Omental fat pad (tissue), 4 donors: ENCODE results near the gene NKX6-2. TPM values are rescaled to one million over a fixed set of nuclear protein-coding genes. Genes with fewer than 3 reads are reported as not detected.

Experiments used
- ATAC-seq: fragments of 150-250 bp; one replicate; pipeline ENCODE4 v1.9.1; 2016; ENCODE audit warnings: mild to moderate bottlenecking, moderate library complexity; ENCODE audit not compliant: low FRiP score
- DNase-seq: peaks from one replicate; pipeline ENCODE4 v3.0.0-alpha.2; 2019; ENCODE audit warnings: low spot score
- total RNA-seq, 4 donors: library from RNA; depleted of rRNA; stranded (reverse); fragments of >200 nt; gene quantifications; one replicate each; pipeline ENCODE4 v1.1.0, GENCODE V29; 2016
- TF ChIP-seq, protein P1 (sequence below), 3 donors: fragments of 450-650 bp; IDR thresholded peaks; one replicate each; pipeline ENCODE4 v1.5.1; 2016 to 2017; ENCODE audit warnings: antibody characterized with exemption in 3 of 3, mild to moderate bottlenecking in 3 of 3, moderate library complexity in 2 of 3

The NKX6-2 gene
- total RNA-seq, 4 donors from 2014 or later, result not detected

DNA sequence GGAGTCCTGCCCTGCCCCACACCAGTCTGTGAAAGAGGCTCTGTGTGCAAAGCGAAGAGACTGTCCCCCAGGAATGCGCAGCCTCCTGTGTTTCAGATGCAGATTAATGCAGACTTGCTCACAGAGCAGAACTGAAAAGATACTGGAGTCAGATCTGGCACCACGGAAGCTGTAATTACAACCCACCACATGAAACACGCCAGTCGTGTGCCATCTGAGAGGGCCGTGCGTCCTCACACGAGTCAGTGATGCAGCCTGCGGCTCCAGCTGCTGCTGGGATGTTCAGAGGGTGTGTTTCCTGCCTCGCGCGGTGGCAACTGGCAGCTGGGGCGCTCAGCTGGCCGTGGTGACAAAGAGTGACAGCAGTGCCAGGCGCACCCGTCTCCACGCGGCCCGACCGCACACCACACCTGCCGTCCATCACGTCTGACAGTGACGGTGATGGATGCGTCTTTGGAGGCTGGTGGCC is 50.0 kb downstream of the NKX6-2 start:
- ATAC-seq, result no peak
- TF ChIP-seq, protein P1, sequence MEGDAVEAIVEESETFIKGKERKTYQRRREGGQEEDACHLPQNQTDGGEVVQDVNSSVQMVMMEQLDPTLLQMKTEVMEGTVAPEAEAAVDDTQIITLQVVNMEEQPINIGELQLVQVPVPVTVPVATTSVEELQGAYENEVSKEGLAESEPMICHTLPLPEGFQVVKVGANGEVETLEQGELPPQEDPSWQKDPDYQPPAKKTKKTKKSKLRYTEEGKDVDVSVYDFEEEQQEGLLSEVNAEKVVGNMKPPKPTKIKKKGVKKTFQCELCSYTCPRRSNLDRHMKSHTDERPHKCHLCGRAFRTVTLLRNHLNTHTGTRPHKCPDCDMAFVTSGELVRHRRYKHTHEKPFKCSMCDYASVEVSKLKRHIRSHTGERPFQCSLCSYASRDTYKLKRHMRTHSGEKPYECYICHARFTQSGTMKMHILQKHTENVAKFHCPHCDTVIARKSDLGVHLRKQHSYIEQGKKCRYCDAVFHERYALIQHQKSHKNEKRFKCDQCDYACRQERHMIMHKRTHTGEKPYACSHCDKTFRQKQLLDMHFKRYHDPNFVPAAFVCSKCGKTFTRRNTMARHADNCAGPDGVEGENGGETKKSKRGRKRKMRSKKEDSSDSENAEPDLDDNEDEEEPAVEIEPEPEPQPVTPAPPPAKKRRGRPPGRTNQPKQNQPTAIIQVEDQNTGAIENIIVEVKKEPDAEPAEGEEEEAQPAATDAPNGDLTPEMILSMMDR (IDR thresholded peaks at IDR 0.05), result no peak

DNA sequence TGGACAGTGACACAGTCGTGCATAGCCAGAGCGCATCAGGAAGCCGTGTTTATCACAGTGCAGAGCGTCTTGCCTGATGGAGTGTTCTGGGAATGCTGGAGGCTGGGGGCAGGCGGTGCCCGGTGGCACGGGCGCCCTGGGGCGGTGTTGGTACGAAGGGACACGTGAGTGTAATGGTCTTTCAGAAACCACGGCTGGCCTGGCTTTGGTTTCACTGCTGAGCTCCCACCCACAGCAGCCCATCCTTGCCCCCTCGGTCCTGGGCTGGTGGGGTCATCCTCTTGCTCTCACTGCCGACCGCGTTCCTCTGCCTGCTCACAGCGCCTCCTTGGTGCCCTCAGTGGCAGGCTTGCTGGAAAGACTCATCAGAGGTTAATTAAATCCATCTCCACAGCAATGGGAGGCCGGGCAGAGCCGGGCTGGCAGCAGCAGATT is 50.6 kb downstream of the NKX6-2 start:
- TF ChIP-seq, protein P1 (IDR thresholded peaks at IDR 0.05), result no peak
- no peak for DNase-seq
- ATAC-seq, result no peak

More for the DNA sequence above, 50.0 kb downstream of the NKX6-2 start:
- DNase-seq, result no peak

DNA sequence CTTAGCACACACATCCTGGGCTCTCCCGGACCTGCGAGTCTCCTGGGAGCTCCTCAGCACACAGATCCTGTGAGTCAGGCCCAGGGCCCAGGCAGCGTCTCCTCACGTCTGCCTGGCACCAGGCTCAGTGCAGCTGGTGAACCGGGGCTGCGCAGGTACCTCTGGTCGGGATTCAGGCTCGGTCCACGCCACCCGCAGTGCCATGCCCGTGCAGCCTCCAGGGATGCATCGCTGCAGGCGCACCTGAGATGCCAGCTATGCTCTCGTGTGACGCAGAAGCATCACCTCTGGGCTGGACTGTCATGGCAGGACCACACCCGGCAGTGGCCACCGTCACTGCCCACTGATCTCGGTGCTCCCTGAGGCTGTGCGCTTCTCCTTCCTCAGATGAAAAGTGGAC is 52.0 kb downstream of the NKX6-2 start:
- DNase-seq (no peak), ATAC-seq (no peak)
- TF ChIP-seq, protein P1 (IDR thresholded peaks at IDR 0.05), result no peak

Other genes with a start within 250 kb of the NKX6-2 start
- gene INPP5A, start 248.4 kb downstream of the NKX6-2 start, total RNA-seq, result 10 to 100 TPM; 34.1 to 49.3 (median 43.3) TPM
- under 1 TPM in 2 of 4 donors, not detected in 2; 0.24 to 0.37 TPM for gene CFAP46, start 156.4 kb upstream of the NKX6-2 start, total RNA-seq